GM12878 (cell line): ENCODE results near the gene DNAJB14. TPM values are rescaled to one million over a fixed set of nuclear protein-coding genes. Genes with fewer than 3 reads are reported as not detected.

Experiments used
- ATF3 ChIP-seq: IDR thresholded peaks from 2 replicates; pipeline ENCODE4 v1.6.1; 2011; ENCODE audit warnings: low read depth, mild to moderate bottlenecking, low read length, moderate library complexity, borderline replicate concordance; ENCODE audit errors: extremely low read depth
- BCL3 ChIP-seq: IDR thresholded peaks from 2 replicates; pipeline ENCODE4 v1.6.1; 2011; ENCODE audit warnings: borderline replicate concordance, low read depth, mild to moderate bottlenecking, moderate library complexity, low read length; ENCODE audit not compliant: insufficient read depth, poor library complexity, severe bottlenecking
- BHLHE40 ChIP-seq, 2 experiments: fragments of 450-650 bp in 1 of 2; IDR thresholded peaks; 2 replicates each; pipeline ENCODE4 v1.6.1; 2011 to 2017; ENCODE audit warnings: low read depth in 2 of 2, borderline replicate concordance in 1 of 2, improper control_type of control experiment in 1 of 2, low read length in 1 of 2, mild to moderate bottlenecking in 1 of 2
- CBFB ChIP-seq: IDR thresholded peaks from 2 replicates; pipeline ENCODE4 v1.6.1; 2016; ENCODE audit warnings: antibody characterized with exemption, low read depth
- CEBPB ChIP-seq, 2 experiments: fragments of 150-350 bp in 1 of 2; IDR thresholded peaks; 2 replicates each; pipeline ENCODE4 v1.6.1; 2012 to 2014; ENCODE audit warnings: low read depth in 2 of 2, low read length in 2 of 2, borderline replicate concordance in 1 of 2, inconsistent platforms in 1 of 2
- CHD2 ChIP-seq: IDR thresholded peaks from 2 replicates; pipeline ENCODE4 v1.6.1; 2011; ENCODE audit warnings: low read depth, low read length, improper control_type of control experiment, borderline replicate concordance
- CHD4 ChIP-seq: fragments of 200-600 bp; sonication (generic); IDR thresholded peaks from 2 replicates; pipeline ENCODE4 v1.6.1; 2016; ENCODE audit warnings: mild to moderate bottlenecking
- CREM ChIP-seq: IDR thresholded peaks from 2 replicates; pipeline ENCODE4 v1.6.1; 2014; ENCODE audit warnings: antibody characterized with exemption, low read depth
- CTCF ChIP-seq, 3 experiments: IDR thresholded peaks in 2 of 3; conservative IDR thresholded peaks in 1 of 3; 2 replicates each; pipeline ENCODE4 v1.5.1; 2011; ENCODE audit warnings: low read depth in 3 of 3, low read length in 3 of 3, mild to moderate bottlenecking in 3 of 3, control low read depth in 2 of 3, moderate library complexity in 2 of 3, inconsistent platforms in 1 of 3, mixed read lengths in 1 of 3; ENCODE audit not compliant: control insufficient read depth in 2 of 3, insufficient read depth in 1 of 3; ENCODE audit errors: extremely low read depth in 1 of 3
- EP300 ChIP-seq, 2 experiments: fragments of 150-350 bp in 1 of 2; IDR thresholded peaks; 2 replicates each; pipeline ENCODE4 v1.6.1; 2011 to 2012; ENCODE audit warnings: low read depth in 2 of 2, low read length in 2 of 2, borderline replicate concordance in 1 of 2, improper control_type of control experiment in 1 of 2, inconsistent platforms in 1 of 2; ENCODE audit not compliant: control insufficient read depth in 1 of 2
- ETV6 ChIP-seq, 2 experiments: fragments of 450-650 bp in 1 of 2; IDR thresholded peaks in 1 of 2; conservative IDR thresholded peaks in 1 of 2; 2 replicates each; pipeline ENCODE4 v1.6.1; 2014; ENCODE audit warnings: antibody characterized with exemption in 1 of 2, borderline replicate concordance in 1 of 2, low read depth in 1 of 2, mild to moderate bottlenecking in 1 of 2, moderate library complexity in 1 of 2
- GABPA ChIP-seq: IDR thresholded peaks from 2 replicates; pipeline ENCODE4 v1.6.1; 2014; ENCODE audit warnings: antibody characterized with exemption, low read depth, mild to moderate bottlenecking, inconsistent platforms
- HDGF ChIP-seq: fragments of 450-650 bp; IDR thresholded peaks from 2 replicates; pipeline ENCODE4 v1.6.1; 2016; ENCODE audit warnings: antibody characterized with exemption
- IRF4 ChIP-seq: IDR thresholded peaks from 2 replicates; pipeline ENCODE4 v1.6.1; 2011; ENCODE audit warnings: low read depth, low read length
- LARP7 ChIP-seq: fragments of 450-650 bp; IDR thresholded peaks from 2 replicates; pipeline ENCODE4 v1.6.1; 2017; ENCODE audit warnings: mild to moderate bottlenecking
- MAX ChIP-seq: IDR thresholded peaks from 2 replicates; pipeline ENCODE4 v1.6.1; 2012; ENCODE audit warnings: low read depth, low read length, improper control_type of control experiment
- NFYA ChIP-seq: IDR thresholded peaks from 2 replicates; pipeline ENCODE4 v1.6.1; 2011; ENCODE audit warnings: low read depth, mild to moderate bottlenecking, low read length, improper control_type of control experiment, borderline replicate concordance
- NR2C2 ChIP-seq: IDR thresholded peaks from 2 replicates; pipeline ENCODE4 v1.6.1; 2011; ENCODE audit warnings: borderline replicate concordance, low read depth; ENCODE audit not compliant: control insufficient read depth, insufficient read length
- PML ChIP-seq: IDR thresholded peaks from 2 replicates; pipeline ENCODE4 v1.6.1; 2012; ENCODE audit warnings: low read length, inconsistent platforms
- POLR2AphosphoS5 ChIP-seq: IDR thresholded peaks from 2 replicates; pipeline ENCODE4 v1.6.1; 2011; ENCODE audit warnings: mild to moderate bottlenecking, low read length, inconsistent platforms
- POU2F2 ChIP-seq: IDR thresholded peaks from 3 replicates; pipeline ENCODE4 v1.6.1; 2011; ENCODE audit warnings: low read depth, mild to moderate bottlenecking, low read length, borderline replicate concordance
- RAD51 ChIP-seq: fragments of 450-650 bp; IDR thresholded peaks from 2 replicates; pipeline ENCODE4 v1.6.1; 2016; ENCODE audit warnings: moderate library complexity, mild to moderate bottlenecking, inconsistent platforms
- RCOR1 ChIP-seq: conservative IDR thresholded peaks from 2 replicates; pipeline ENCODE4 v1.6.1; 2012; ENCODE audit warnings: low read depth, low read length, improper control_type of control experiment
- RELA ChIP-seq: fragments of 450-650 bp; IDR thresholded peaks from 2 replicates; pipeline ENCODE4 v1.8.0; 2014; ENCODE audit warnings: borderline replicate concordance; ENCODE audit not compliant: partially characterized antibody
- SUPT20H ChIP-seq: IDR thresholded peaks from 2 replicates; pipeline ENCODE4 v1.6.1; 2011; ENCODE audit warnings: low read depth, mild to moderate bottlenecking, low read length, moderate library complexity, borderline replicate concordance; ENCODE audit not compliant: control insufficient read depth
- TAF1 ChIP-seq: IDR thresholded peaks from 2 replicates; pipeline ENCODE4 v1.6.1; 2011; ENCODE audit warnings: mild to moderate bottlenecking, low read depth, low read length, borderline replicate concordance
- polyA plus RNA-seq, 11 experiments: library from polyadenylated mRNA; depleted of rRNA in 4 of 11; unstranded in 6 of 11; stranded (reverse) in 5 of 11; fragments of >200 nt; fragmentation: Nextera tagmentation in 4 of 11; fragmentation: Illumina TruSeq in 1 of 11; extraction: Ambion mirVana in 4 of 11; extraction: Trizol in 1 of 11; gene quantifications; 1 replicate in 1 of 11; 2 replicates in 10 of 11; pipeline versions ENCODE4 v1.2.1 to v1.2.3, GENCODE V29; 2011 to 2016; ENCODE audit warnings: inconsistent platforms in 2 of 11, missing spikeins in 2 of 11, low read depth in 1 of 11
- total RNA-seq, 4 experiments: library from RNA; depleted of rRNA in 3 of 4; stranded (reverse); fragments of >200 nt in 3 of 4; fragmentation: Illumina TruSeq in 1 of 4; extraction: Trizol in 1 of 4; gene quantifications; 2 replicates each; pipeline versions ENCODE4 v1.2.1 to v1.2.3, GENCODE V29; 2013 to 2021

The DNAJB14 gene
- total and polyA plus RNA-seq, 10 of the 15 experiments (the other 5 are each of a cell fraction or from before 2014, with no cell fraction given): 9.5 to 49.2 (median 27.8) TPM

- TF ChIP-seq RELA (no peak), MAX (no peak), POU2F2 (peak; percentile 84; the same call in 2 of the 3 replicates), CREM (peak; percentile 96), BHLHE40 (IDR thresholded peaks at IDR 0.05; ENCODE audit: borderline replicate concordance in 1 of 2, low read depth in 2 of 2, low read length in 1 of 2) (peak in 1 of 2 experiments; percentile 56; a peak in 1 of 4 replicates), NR2C2 (no peak), CBFB (peak; percentile 86), RCOR1 (0 out of 2 replicates have a peak, but pooled peaks have one; percentile 76), POLR2AphosphoS5 (peak; percentile 52), ATF3 (no peak), LARP7 (no peak; the same call in 1 of the 2 replicates), HDGF (peak; percentile 82; the same call in 1 of the 2 replicates), CHD4 (0 out of 2 replicates have a peak, but pooled peaks have one; percentile 42), TAF1 (0 out of 2 replicates have a peak, but pooled peaks have one; percentile 11), CTCF (IDR thresholded peaks at IDR 0.05 in 2 of 3, conservative IDR thresholded peaks at IDR 0.05 in 1 of 3; ENCODE audit: control insufficient read depth in 2 of 3, extremely low read depth in 1 of 3, insufficient read depth in 1 of 3, low read depth in 3 of 3, low read length in 3 of 3) (no peak), CHD2 (peak; percentile 78; the same call in 1 of the 2 replicates), IRF4 (peak; percentile 92), PML (peak; percentile 74; the same call in 1 of the 2 replicates), NFYA (no peak), RAD51 (no peak), BCL3 (peak; percentile 75), EP300 (IDR thresholded peaks at IDR 0.05; ENCODE audit: borderline replicate concordance in 1 of 2, control insufficient read depth in 1 of 2, low read depth in 2 of 2, low read length in 2 of 2) (peak; percentile 94 to 99), SUPT20H (no peak), CEBPB (IDR thresholded peaks at IDR 0.05; ENCODE audit: borderline replicate concordance in 1 of 2, low read depth in 2 of 2, low read length in 2 of 2) (peak in 1 of 2 experiments; percentile 88; a peak in 2 of 4 replicates), ETV6 (conservative IDR thresholded peaks at IDR 0.05 in 1 of 2, IDR thresholded peaks at IDR 0.05 in 1 of 2; ENCODE audit: borderline replicate concordance in 1 of 2, low read depth in 1 of 2) (peak in 1 of 2 experiments; percentile 95; a peak in 2 of 4 replicates), GABPA (0 out of 2 replicates have a peak, but pooled peaks have one; percentile 29)
These were observed 98.9 kb downstream of the DNAJB14 start (continued) for GRCh38 chr4:99847362-99847976.
